HEK293 (cell line): ENCODE data around the gene SYNGAP1.

Experiments used
- CTCF ChIA-PET: fragments of 350-600 bp; formaldehyde crosslinking; extraction: SDS; loops from one replicate; lab custom pipeline; 2021; ENCODE audit warnings: antibody characterized with exemption; lab: Yijun Ruan, JAX
- POLR2A ChIA-PET: fragments of 300-600 bp; formaldehyde crosslinking; extraction: SDS; loops from one replicate; lab custom pipeline; 2020; ENCODE audit warnings: antibody characterized with exemption, inconsistent platforms; lab: Yijun Ruan, JAX
- H3K27ac ChIP-seq: fragments of 200-500 bp; sonication (Bioruptor generic); 2 replicates; pipeline ENCODE4 v1.5.1; 2014; ENCODE audit warnings: low read depth, low read length, control low read depth, inconsistent platforms; ENCODE audit errors: extremely low read depth
- H3K36me3 ChIP-seq, 2 experiments: fragments of 200-500 bp in 1 of 2; sonication (Bioruptor generic) in 1 of 2; 1 replicate in 1 of 2; 2 replicates in 1 of 2; pipeline ENCODE4 v1.5.1; 2014 to 2017; ENCODE audit warnings: inconsistent platforms in 2 of 2, low read length in 2 of 2; ENCODE audit not compliant: control insufficient read depth in 2 of 2, insufficient read depth in 1 of 2
- H3K4me1 ChIP-seq: fragments of 200-500 bp; sonication (Bioruptor generic); 2 replicates; pipeline ENCODE4 v1.5.1; 2014; ENCODE audit warnings: mild to moderate bottlenecking, low read length, inconsistent platforms; ENCODE audit not compliant: control insufficient read depth, insufficient read depth
- H3K4me3 ChIP-seq: 2 replicates; pipeline ENCODE4 v1.5.1; 2011; ENCODE audit warnings: low read depth, mild to moderate bottlenecking, control low read depth, low read length, moderate library complexity
- H3K9me3 ChIP-seq: fragments of 200-500 bp; sonication (Bioruptor generic); 2 replicates; pipeline ENCODE4 v1.5.1; 2014; ENCODE audit warnings: low read depth, low read length, inconsistent platforms; ENCODE audit not compliant: control insufficient read depth, insufficient read depth
- CTCF ChIP-seq: fragments of 450-650 bp; formaldehyde crosslinking; IDR thresholded peaks from 2 replicates; pipeline ENCODE4 v1.5.1; 2016; ENCODE audit warnings: missing biosample characterization, missing genetic modification characterization
- EGR2 ChIP-seq: fragments of 450-650 bp; formaldehyde crosslinking; IDR thresholded peaks from 2 replicates; pipeline ENCODE4 v1.5.1; 2016; ENCODE audit warnings: low read depth, missing biosample characterization, missing genetic modification characterization
- GLI4 ChIP-seq: fragments of 450-650 bp; formaldehyde crosslinking; IDR thresholded peaks from 2 replicates; pipeline ENCODE4 v1.5.1; 2016; ENCODE audit warnings: missing biosample characterization, missing genetic modification characterization
- HOXC10 ChIP-seq: sonication (generic); formaldehyde crosslinking; IDR thresholded peaks from 2 replicates; pipeline ENCODE4 v1.8.1; 2023; ENCODE audit warnings: mild to moderate bottlenecking, missing genetic modification reagents
- ZFHX2 ChIP-seq: fragments of 450-650 bp; formaldehyde crosslinking; conservative IDR thresholded peaks from 2 replicates; pipeline ENCODE4 v1.5.1; 2016; ENCODE audit warnings: missing biosample characterization, missing genetic modification characterization
- ZNF366 ChIP-seq: fragments of 450-650 bp; formaldehyde crosslinking; conservative IDR thresholded peaks from 2 replicates; pipeline ENCODE4 v1.5.1; 2016; ENCODE audit warnings: missing biosample characterization, missing genetic modification characterization
- ZNF391 ChIP-seq: fragments of 450-650 bp; formaldehyde crosslinking; IDR thresholded peaks from 2 replicates; pipeline ENCODE4 v1.5.1; 2016; ENCODE audit warnings: low read depth, missing biosample characterization, missing genetic modification characterization, borderline replicate concordance
- ZNF398 ChIP-seq: fragments of 450-650 bp; formaldehyde crosslinking; IDR thresholded peaks from 2 replicates; pipeline ENCODE4 v1.5.1; 2017; ENCODE audit warnings: missing biosample characterization, missing genetic modification characterization
- ZNF549 ChIP-seq: fragments of 450-650 bp; IDR thresholded peaks from 2 replicates; pipeline ENCODE4 v1.5.1; 2018; ENCODE audit warnings: missing biosample characterization, missing genetic modification characterization, mild to moderate bottlenecking, inconsistent platforms, moderate library complexity
- ZNF600 ChIP-seq: fragments of 450-650 bp; formaldehyde crosslinking; IDR thresholded peaks from 2 replicates; pipeline ENCODE4 v1.5.1; 2016; ENCODE audit warnings: missing biosample characterization, missing genetic modification characterization
- ZNF785 ChIP-seq: fragments of 450-650 bp; formaldehyde crosslinking; IDR thresholded peaks from 2 replicates; pipeline ENCODE4 v1.5.1; 2016; ENCODE audit warnings: missing biosample characterization, missing genetic modification characterization
- ZNF830 ChIP-seq: fragments of 450-650 bp; IDR thresholded peaks from 2 replicates; pipeline ENCODE4 v1.5.0; 2018; ENCODE audit warnings: missing biosample characterization, missing genetic modification characterization, low read depth, mild to moderate bottlenecking, moderate library complexity
- ZSCAN18 ChIP-seq: fragments of 450-650 bp; formaldehyde crosslinking; IDR thresholded peaks from 2 replicates; pipeline ENCODE4 v1.5.1; 2016; ENCODE audit warnings: missing biosample characterization, missing genetic modification characterization
- ZSCAN4 ChIP-seq: fragments of 450-650 bp; formaldehyde crosslinking; IDR thresholded peaks from 2 replicates; pipeline ENCODE4 v1.5.1; 2017; ENCODE audit warnings: missing biosample characterization, missing genetic modification characterization

Gene SYNGAP1

GRCh38 chr6:33439956-33440648, 20.2 kb downstream of the SYNGAP1 start:
- POLR2A ChIA-PET = interaction anchor here (0.9 to 2.2 kb wide), 2 partner anchors 9 to 14 kb away, joined by 4 to 12 read pairs; partner anchors contain the start of gene ZBTB9
- no peak overlapping the region for H3K4me3 ChIP-seq
- peaks cover 8 to 67% of the 10 kb centered on the region in 2 experiments; a peak in 2 of 3 replicates for H3K36me3 ChIP-seq
- H3K9me3 ChIP-seq = no peaks in the 10 kb centered on the region
- no peak overlapping the region for H3K27ac ChIP-seq
- peak; percentile 73; the same call in 1 of the 2 replicates for TF ChIP-seq EGR2 (tag by site-specific recombination)
- peak; percentile 74 for TF ChIP-seq ZFHX2
- no peak for TF ChIP-seq ZSCAN18
- TF ChIP-seq ZNF398 (tag by site-specific recombination) = peak; percentile 58; the same call in 1 of the 2 replicates
- peak; percentile 63 for TF ChIP-seq ZNF366 (tag by site-specific recombination)
- TF ChIP-seq, all 188 proteins: peak for 4
- CTCF ChIA-PET = interaction anchor here (2.2 kb wide), 1 partner anchor 14 kb away, joined by 10 read pairs; no protein-coding TSS in a partner anchor
- H3K4me1 ChIP-seq = no peaks in the 10 kb centered on the region

GRCh38 chr6:33440649-33441309, 20.9 kb downstream of the SYNGAP1 start:
- CTCF ChIA-PET = interaction anchor here (1.0 to 2.2 kb wide), 2 partner anchors 10 to 15 kb away, joined by 3 to 10 read pairs; no protein-coding TSS in a partner anchor
- no peak overlapping the region for H3K4me3 ChIP-seq
- peaks cover 5 to 60% of the 10 kb centered on the region in 2 experiments; a peak in 2 of 3 replicates for H3K36me3 ChIP-seq
- H3K27ac ChIP-seq = no peak overlapping the region
- POLR2A ChIA-PET = interaction anchor here (0.9 to 2.2 kb wide), 2 partner anchors 10 to 13 kb away, joined by 4 to 12 read pairs; partner anchors contain the start of gene ZBTB9
- no peaks in the 10 kb centered on the region for H3K4me1 ChIP-seq
- H3K9me3 ChIP-seq = no peaks in the 10 kb centered on the region
- TF ChIP-seq HOXC10 (CRISPR knock-in tag) = no peak
- no peak for TF ChIP-seq ZNF549 (tag by site-specific recombination)
- TF ChIP-seq ZSCAN4 (tag by site-specific recombination) = 0 out of 2 replicates have a peak, but pooled peaks have one; percentile 65
- no peak for TF ChIP-seq ZNF830 (tag by site-specific recombination)

GRCh38 chr6:33441457-33441856, 21.6 kb downstream of the SYNGAP1 start:
- Histone ChIP-seq H3K4me3 (no peak overlapping the region), H3K36me3 (peaks cover 5 to 62% of the 10 kb centered on the region in 2 experiments; a peak in 2 of 3 replicates), H3K27ac (no peak overlapping the region), H3K9me3 (no peaks in the 10 kb centered on the region), H3K4me1 (no peaks in the 10 kb centered on the region)
- ChIA-PET POLR2A (interaction anchor here (0.9 to 2.2 kb wide), 3 partner anchors 11 to 24 kb away, joined by 3 to 12 read pairs (median 5); partner anchors contain the start of genes CUTA and ZBTB9), CTCF (interaction anchor here (1.0 to 2.2 kb wide), 2 partner anchors 9 to 16 kb away, joined by 3 to 10 read pairs; no protein-coding TSS in a partner anchor)
- TF ChIP-seq ZNF391 (tag by site-specific recombination) (no peak), ZNF785 (tag by site-specific recombination) (no peak), ZNF600 (tag by site-specific recombination) (no peak), GLI4 (tag by site-specific recombination) (no peak), CTCF (tag by site-specific recombination) (no peak)
